ENCODE data around the gene CDYL. TPM values are rescaled to one million over a fixed set of nuclear protein-coding genes. Genes with fewer than 3 reads are reported as not detected.

CDYL gene
- total RNA-seq, 1 donor from 2014 or later, result 32.8 TPM

- no peak for DNase-seq
Observed at GRCh38 chr6:4936681-4937041, 160.5 kb downstream of the CDYL start.

- no peak for DNase-seq
Observed at GRCh38 chr6:4937414-4937813, 161.2 kb downstream of the CDYL start.

GRCh38 chr6:4939241-4939640 lies 163.0 kb downstream of the CDYL start:
- no peak for DNase-seq

GRCh38 chr6:4940416-4940815 lies 164.2 kb downstream of the CDYL start:
- no peak for DNase-seq

GRCh38 chr6:4941782-4942672 lies 165.8 kb downstream of the CDYL start:
- DNase-seq, result no peak

GRCh38 chr6:4942673-4943009 lies 166.4 kb downstream of the CDYL start:
- DNase-seq, result no peak

- DNase-seq, result no peak
Observed at GRCh38 chr6:4943716-4944115, 167.5 kb downstream of the CDYL start.

- no peak for DNase-seq
Observed at GRCh38 chr6:4944325-4944724, 168.1 kb downstream of the CDYL start.

GRCh38 chr6:4946521-4946920 lies 170.3 kb downstream of the CDYL start:
- DNase-seq, result no peak

- no peak for DNase-seq
Observed at GRCh38 chr6:4947716-4948115, 171.5 kb downstream of the CDYL start.

GRCh38 chr6:4948781-4949450 lies 172.7 kb downstream of the CDYL start:
- no peak for DNase-seq

- no peak for DNase-seq
Observed at GRCh38 chr6:4950076-4950475, 173.9 kb downstream of the CDYL start.

GRCh38 chr6:4950836-4951533 lies 174.8 kb downstream of the CDYL start:
- DNase-seq, result no peak

- DNase-seq, result no peak
Observed at GRCh38 chr6:4953440-4953839, 177.2 kb downstream of the CDYL start.

GRCh38 chr6:4956625-4957024 lies 180.4 kb downstream of the CDYL start:
- no peak for DNase-seq

GRCh38 chr6:4957521-4958231 lies 181.5 kb downstream of the CDYL start:
- DNase-seq, result no peak

- no peak for DNase-seq
Observed at GRCh38 chr6:4958624-4959023, 182.4 kb downstream of the CDYL start.

- no peak for DNase-seq
Observed at GRCh38 chr6:4961322-4962168, 185.3 kb downstream of the CDYL start.

GRCh38 chr6:4962905-4963304 lies 186.7 kb downstream of the CDYL start:
- no peak for DNase-seq

GRCh38 chr6:4964675-4965561 lies 188.7 kb downstream of the CDYL start:
- no peak for DNase-seq
